NCI-H2081 treated with DMSO at 0.1 percent for 48 hours (cell line): ENCODE measurements around the gene GPAT2.
"Not testable (repeated sequence)": the region's sequence is repeated elsewhere in the genome, so short reads cannot be mapped to it uniquely, and the experiment has no call there.

Source experiments
- DNase-seq: peaks from one replicate; lab custom pipeline; 2025; lab: John Stamatoyannopoulos, UW

GPAT2 gene

DNA sequence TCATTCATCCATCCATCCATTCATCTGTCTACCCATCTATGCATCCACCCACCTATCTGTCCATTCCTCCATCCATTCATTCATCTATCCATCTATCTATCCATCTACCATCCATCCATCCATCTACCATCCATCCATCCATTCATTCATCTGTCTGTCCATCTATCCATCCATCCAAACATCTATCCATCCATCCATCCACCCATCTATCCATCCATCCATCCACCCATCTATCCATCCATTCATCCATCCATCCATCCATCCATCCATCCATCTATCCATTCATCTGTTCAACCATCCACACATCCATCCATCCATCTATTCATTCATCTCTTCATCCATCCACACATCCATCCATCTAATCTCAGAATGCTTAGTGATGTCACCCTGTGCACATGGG is 30.0 kb upstream of the GPAT2 start:
- not testable (repeated sequence) for DNase-seq

GRCh38 chr2:96064047-96064675 is 29.4 kb upstream of the GPAT2 start:
- not testable (repeated sequence) for DNase-seq

GRCh38 chr2:96063116-96063899 is 28.6 kb upstream of the GPAT2 start:
- DNase-seq: not testable (repeated sequence)

DNA sequence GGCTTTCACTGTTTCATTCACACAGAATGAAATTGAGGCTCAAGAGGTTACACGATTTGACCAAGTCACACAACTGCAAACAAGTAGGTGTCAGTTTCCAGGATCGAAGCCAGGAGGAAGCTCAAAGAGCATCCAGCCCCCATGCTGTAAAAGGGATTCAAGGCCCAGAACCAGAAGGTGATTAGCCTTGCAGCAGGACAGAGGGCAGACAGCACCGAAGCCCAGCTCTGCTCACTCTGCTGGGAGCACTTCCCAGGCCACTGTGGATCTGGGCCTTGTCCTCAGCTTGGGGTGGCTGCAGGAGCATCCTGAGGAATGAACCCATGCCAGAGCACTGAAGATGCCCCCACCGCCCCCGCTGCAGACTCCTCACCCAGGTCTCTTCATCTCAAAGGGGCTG is 27.8 kb upstream of the GPAT2 start:
- not testable (repeated sequence) for DNase-seq

DNA sequence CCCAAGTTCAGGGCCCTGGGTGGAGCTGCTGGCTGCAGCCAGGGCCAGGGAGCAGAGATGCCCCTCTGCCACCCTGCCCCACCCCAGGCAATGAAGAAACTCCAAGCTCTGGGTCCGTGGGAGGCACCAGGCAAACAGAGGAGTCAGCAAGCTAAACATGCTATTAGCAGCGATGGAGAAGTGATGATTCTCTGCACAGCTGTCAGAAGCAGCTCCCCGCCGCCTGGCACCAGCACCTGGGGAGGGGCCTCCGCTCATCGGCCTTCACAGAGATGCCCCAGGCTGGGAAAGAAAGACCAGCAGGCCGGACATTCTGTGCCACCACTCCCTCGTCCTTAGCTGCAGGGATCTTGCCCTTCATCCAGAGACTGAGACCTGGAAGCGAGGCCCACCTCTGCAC is 27.2 kb upstream of the GPAT2 start:
- DNase-seq: not testable (repeated sequence)

DNA sequence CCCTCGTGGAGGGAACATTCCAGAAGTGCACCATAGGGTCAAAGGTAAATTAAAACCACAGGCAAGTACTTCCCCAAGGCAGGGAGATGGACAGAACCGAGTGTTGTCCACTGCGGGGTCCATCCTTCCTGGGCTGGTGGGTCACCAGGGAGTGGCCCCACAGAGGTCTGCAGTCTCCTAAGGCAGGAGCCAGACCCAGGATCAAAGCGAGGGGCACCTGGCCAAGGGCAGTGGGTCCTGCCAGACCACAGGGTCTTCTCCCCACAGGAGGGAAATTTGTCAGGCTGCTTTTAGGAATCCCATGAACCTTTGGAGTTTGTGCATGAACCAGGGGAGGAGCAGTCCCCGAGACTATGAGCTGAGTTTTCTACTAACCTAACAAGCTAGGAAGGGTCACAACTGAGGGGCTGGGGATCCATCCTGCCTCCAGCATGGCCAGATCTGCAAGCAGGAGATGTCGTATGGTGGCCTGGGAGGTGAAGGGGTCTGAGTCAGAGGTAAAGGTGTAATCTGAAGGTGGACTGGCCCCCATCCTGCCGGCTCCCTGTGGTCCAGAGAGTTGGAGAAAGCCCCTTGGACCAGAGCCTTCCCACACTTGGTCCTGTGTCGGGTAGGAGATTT is 26.6 kb upstream of the GPAT2 start:
- not testable (repeated sequence) for DNase-seq

DNA sequence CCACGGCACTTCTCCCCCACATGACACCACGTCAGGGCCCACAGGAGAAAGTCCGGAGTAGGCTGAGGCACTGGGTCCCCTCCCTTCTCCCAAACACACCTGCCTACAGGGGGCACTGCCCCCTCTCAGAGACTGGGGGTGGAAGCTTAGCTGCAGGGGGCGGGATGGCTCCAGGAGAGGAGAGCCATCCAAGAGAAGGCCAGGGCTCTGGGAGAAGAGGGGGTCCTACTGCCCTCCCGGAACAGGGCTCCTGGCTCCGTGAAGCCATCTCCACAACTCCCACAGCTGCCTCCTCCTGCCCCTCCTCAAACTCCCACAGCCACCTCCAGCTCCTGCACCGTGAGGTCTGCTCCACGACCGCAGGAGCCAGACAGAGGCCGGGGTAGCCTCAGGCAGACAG is 25.6 kb upstream of the GPAT2 start:
- not testable (repeated sequence) for DNase-seq

DNA sequence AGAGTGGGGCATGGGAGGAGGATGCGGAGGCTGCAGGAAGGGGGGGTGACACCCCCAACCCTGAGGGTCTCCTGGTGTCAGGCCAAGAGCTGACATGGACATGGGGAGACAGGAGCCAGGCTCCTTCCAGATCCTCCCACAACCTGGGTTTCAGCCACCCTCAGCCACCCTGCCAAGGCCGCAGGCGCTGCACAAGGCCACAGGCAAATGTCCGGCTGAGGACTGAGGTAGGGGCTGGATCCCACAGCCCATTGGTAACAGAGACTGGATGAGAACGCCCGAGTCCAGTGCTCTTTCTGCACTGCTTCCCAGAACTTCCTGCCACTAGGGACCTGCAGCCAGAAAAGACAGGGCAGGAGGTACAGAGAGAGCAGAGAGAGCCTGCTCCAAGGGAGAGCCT is 24.7 kb upstream of the GPAT2 start:
- DNase-seq: not testable (repeated sequence)

- not testable (repeated sequence) for DNase-seq
Measured at GRCh38 chr2:96055830-96056229, 21.1 kb upstream of the GPAT2 start.

- DNase-seq: not testable (repeated sequence)
Measured at GRCh38 chr2:96054537-96054936, 19.8 kb upstream of the GPAT2 start.

DNA sequence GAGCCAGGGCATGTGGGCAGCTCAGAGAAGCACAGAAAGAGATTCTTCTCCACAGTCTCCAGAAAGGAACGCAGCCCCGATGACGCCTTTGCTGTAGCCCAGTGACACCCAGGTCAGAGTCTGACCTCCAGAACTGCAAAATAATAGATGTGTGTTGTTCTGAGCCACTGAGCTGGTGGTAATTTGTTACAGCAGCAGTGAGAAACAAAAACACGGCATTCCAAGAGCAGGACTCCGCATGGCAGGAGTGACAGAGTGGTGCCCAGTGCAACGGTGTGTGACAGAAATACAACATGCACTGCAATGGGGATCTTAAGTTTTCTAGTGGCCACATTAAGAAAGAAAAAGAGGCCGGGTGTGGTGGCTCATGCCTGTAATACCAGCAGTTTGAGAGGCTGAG is 18.7 kb upstream of the GPAT2 start:
- DNase-seq: not testable (repeated sequence)

- DNase-seq: not testable (repeated sequence)
Measured at GRCh38 chr2:96052632-96053031, 17.9 kb upstream of the GPAT2 start.

- not testable (repeated sequence) for DNase-seq
Measured at GRCh38 chr2:96049917-96050262, 15.2 kb upstream of the GPAT2 start.

- not testable (repeated sequence) for DNase-seq
Measured at GRCh38 chr2:96049049-96049916, 14.6 kb upstream of the GPAT2 start.

DNA sequence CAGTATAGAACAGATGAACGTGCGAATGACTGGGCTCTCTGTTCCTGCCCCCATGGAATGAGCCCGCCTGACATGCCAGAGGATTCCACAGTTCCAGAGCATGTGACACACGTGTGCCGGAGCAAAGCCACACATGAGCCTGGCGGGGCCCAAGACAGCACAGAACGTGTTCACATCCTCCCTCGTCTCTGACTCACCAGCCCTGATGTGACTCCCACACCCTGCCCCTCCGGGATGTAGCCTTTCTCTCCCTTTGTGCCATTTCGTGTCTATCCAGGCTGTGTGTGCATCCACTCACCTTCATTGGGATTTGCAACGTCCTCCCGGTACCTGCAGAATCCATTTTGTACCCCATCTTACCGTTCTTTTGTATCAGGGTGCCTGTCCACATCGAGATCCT is 838 bp upstream of the GPAT2 start:
- not testable (repeated sequence) for DNase-seq

DNA sequence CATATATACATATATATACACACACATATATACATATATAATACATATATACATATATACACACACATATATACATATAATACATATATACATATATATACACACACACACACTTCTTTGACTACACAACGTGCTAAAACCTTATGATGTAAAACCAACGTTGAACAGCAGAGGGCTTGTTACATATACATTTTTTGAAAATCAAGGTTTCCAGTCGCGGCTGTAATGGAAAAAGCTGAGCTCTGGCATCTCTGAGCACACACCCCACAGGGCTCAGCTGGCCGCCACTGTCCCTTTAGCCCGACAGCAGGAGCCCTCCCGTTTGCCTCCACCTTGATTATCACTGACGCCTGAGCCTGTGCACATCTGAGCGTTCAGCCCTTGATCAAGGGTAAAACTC is 719 bp downstream of the GPAT2 start:
- not testable (repeated sequence) for DNase-seq

- DNase-seq: not testable (repeated sequence)
Measured at GRCh38 chr2:96027725-96028325, 6.9 kb downstream of the GPAT2 start.

DNA sequence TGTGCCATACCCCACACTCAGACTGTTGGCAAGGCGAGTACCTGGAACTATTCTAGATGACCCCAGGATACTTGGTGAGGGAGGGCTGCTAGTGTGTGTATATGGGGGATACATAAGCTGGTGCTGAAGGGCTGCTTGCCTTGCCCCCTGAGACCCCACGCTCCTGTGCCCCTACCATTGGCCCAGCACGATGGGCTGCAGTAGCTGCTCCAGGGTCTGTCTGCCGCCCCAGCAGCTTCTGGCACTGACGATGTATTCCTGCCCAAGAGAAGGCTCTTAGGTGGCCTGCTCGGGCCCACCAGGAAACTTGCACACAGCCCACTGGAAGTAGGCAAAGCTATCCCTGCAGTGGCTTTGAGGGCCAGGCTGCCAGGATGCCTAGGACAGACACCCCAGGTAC is 9.0 kb downstream of the GPAT2 start:
- not testable (repeated sequence) for DNase-seq

DNA sequence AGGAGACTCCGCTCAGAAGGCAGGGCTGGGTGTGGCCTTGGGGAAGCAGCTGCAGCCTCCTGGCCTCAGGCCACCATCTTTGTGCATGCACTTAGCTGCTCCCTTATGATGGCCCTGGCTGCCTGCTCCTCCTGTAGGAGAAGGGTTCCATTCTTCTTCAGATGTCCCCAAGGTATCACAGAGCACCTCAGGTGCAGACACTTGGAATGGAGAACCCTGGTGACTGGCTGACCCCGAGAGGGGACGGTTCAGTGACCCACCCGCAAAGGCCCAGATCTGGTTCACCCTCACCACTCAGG is 9.6 kb downstream of the GPAT2 start:
- no peak for DNase-seq

DNA sequence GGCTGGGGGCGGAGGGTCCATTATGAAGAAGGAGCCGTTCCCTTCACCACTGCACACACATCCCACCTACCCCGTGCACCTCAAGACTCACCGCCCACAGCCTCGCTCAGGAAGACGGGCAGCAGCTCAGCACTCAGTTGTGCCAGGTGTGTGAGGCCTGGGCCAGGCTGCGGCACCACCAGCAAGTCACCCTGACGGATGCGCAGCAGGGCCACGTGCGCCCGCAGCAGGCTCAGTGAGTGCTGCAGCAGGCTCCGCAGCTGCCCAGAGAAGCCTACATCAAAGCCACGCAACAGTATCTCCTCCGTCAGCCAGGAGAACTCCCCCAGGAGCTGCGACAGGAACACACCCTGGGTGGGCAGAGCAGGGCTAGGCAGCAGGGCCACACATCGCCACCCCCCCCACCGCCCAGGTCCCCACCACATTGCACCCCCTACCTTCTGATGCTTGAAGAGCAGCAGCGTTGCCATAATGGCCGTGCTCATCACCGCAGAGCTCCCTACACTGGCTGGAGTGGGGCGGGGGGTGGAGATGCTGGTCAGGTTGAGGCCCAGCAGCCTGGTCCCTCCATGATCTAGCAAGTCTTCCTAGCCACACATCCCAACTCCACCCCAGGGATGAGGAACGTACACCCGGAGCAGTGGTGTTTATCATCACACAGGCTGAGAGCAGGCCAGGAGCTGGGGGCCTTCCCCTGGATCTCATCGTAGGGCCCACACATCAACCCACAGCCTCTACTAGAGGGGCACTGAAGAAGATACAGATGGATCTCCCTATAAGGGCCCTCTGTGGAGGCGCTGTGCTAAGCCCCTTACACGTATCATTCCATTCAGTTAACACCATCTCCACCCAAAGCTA is 10.2 kb downstream of the GPAT2 start:
- DNase-seq: no peak

DNA sequence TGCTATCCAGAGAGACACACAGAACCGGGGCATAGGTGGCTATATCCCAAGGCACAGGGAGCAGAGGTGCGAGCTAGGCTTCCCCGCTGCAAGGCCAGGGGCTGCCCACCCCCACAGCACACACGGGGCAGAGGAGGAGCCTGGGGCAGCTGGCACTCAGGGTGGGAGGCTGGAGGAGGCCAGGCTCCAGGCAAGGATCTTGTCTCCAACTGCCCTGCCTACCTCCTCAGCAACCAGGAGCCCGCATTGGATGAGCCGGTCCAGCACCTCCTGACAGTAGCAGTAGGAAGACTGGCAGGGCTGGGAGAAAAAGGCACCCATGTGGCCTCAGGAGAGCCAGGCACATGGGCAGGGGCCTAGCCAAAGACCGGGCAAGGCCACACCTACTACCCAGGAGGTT is 11.0 kb downstream of the GPAT2 start:
- DNase-seq: not testable (repeated sequence)
